SK-N-MC (cell line): ENCODE measurements around the gene CACNA1G.

Experiments
- DNase-seq: peaks from one replicate; pipeline ENCODE4 v3.0.0-alpha.2; 2011; ENCODE audit warnings: low read depth, low spot score
- H3K27ac ChIP-seq: fragments of 200-600 bp; sonication (generic); 2 replicates; pipeline ENCODE4 v1.5.1; 2016; ENCODE audit warnings: mixed run types
- H3K36me3 ChIP-seq: fragments of 200-600 bp; sonication (generic); 2 replicates; pipeline ENCODE4 v1.6.1; 2017; ENCODE audit warnings: antibody characterized with exemption, low read length, mixed read lengths; ENCODE audit not compliant: insufficient read depth
- H3K4me3 ChIP-seq: fragments of 200-600 bp; sonication (generic); 2 replicates; pipeline ENCODE4 v1.5.1; 2016
- H3K9ac ChIP-seq: fragments of 200-600 bp; sonication (generic); 2 replicates; pipeline ENCODE4 v1.8.0; 2017; ENCODE audit warnings: mixed run types, mixed read lengths; ENCODE audit not compliant: insufficient read length
- H3K9me3 ChIP-seq: fragments of 200-600 bp; sonication (generic); 2 replicates; pipeline ENCODE4 v1.6.1; 2017; ENCODE audit warnings: low read depth, mild to moderate bottlenecking, antibody characterized with exemption, low read length, moderate library complexity, mixed read lengths
- EZH2 ChIP-seq: fragments of 200-600 bp; sonication (generic); IDR thresholded peaks from one replicate; pipeline ENCODE4 v1.6.1; 2017; ENCODE audit warnings: antibody characterized with exemption
- FOXP2 ChIP-seq: optimal IDR thresholded peaks from 2 replicates; pipeline ENCODE3; 2011; ENCODE audit warnings: mild to moderate bottlenecking, moderate library complexity; ENCODE audit not compliant: insufficient read depth; ENCODE audit errors: extremely low read length, control extremely low read depth
- POLR2AphosphoS5 ChIP-seq: IDR thresholded peaks from 2 replicates; pipeline ENCODE4 v1.6.1; 2012; ENCODE audit warnings: mild to moderate bottlenecking, low read depth, low read length, borderline replicate concordance

The CACNA1G gene

GRCh38 chr17:50660887-50661345, 100.4 kb downstream of the CACNA1G start:
- H3K4me3 ChIP-seq, result no peak overlapping the region
- H3K27ac ChIP-seq, result no peak overlapping the region
- H3K36me3 ChIP-seq, result no peaks in the 10 kb centered on the region
- H3K9ac ChIP-seq, result no peak overlapping the region
- TF ChIP-seq EZH2, result no peak
- no peak for TF ChIP-seq FOXP2
- no peak for TF ChIP-seq POLR2AphosphoS5
- no peak for DNase-seq
- H3K9me3 ChIP-seq, result no peaks in the 10 kb centered on the region

GRCh38 chr17:50661348-50661747, 100.8 kb downstream of the CACNA1G start:
- Histone ChIP-seq H3K9ac (no peak overlapping the region), H3K4me3 (no peak overlapping the region), H3K36me3 (no peaks in the 10 kb centered on the region), H3K9me3 (no peaks in the 10 kb centered on the region), H3K27ac (no peak overlapping the region)
- no peak for DNase-seq
- TF ChIP-seq FOXP2 (no peak), POLR2AphosphoS5 (no peak), EZH2 (no peak)

GRCh38 chr17:50661795-50662391, 101.4 kb downstream of the CACNA1G start:
- Histone ChIP-seq H3K9me3 (no peaks in the 10 kb centered on the region), H3K36me3 (no peaks in the 10 kb centered on the region), H3K9ac (no peak overlapping the region), H3K27ac (no peak overlapping the region), H3K4me3 (no peak overlapping the region)
- no peak for DNase-seq
- no peak for TF ChIP-seq EZH2
- TF ChIP-seq POLR2AphosphoS5, result no peak
- no peak for TF ChIP-seq FOXP2

- no peak overlapping the region for H3K4me3 ChIP-seq
- TF ChIP-seq POLR2AphosphoS5 (no peak), FOXP2 (no peak), EZH2 (no peak)
- H3K27ac ChIP-seq, result no peak overlapping the region
- DNase-seq, result no peak
- H3K9me3 ChIP-seq, result no peaks in the 10 kb centered on the region
- no peak overlapping the region for H3K9ac ChIP-seq
- H3K36me3 ChIP-seq, result no peaks in the 10 kb centered on the region
Observed at GRCh38 chr17:50662632-50663225, 102.2 kb downstream of the CACNA1G start.

- no peak overlapping the region for H3K27ac ChIP-seq
Observed at GRCh38 chr17:50663812-50664374, 103.4 kb downstream of the CACNA1G start.

GRCh38 chr17:50664788-50665458, 104.4 kb downstream of the CACNA1G start:
- H3K36me3 ChIP-seq, result no peaks in the 10 kb centered on the region
- H3K4me3 ChIP-seq, result no peak overlapping the region
- H3K27ac ChIP-seq, result no peak overlapping the region
- no peaks in the 10 kb centered on the region for H3K9me3 ChIP-seq
- no peak overlapping the region for H3K9ac ChIP-seq
- DNase-seq, result no peak
- TF ChIP-seq EZH2 (no peak), FOXP2 (no peak), POLR2AphosphoS5 (no peak)

More at GRCh38 chr17:50663812-50664374, 103.4 kb downstream of the CACNA1G start:
- Histone ChIP-seq H3K4me3 (no peak overlapping the region), H3K9ac (no peak overlapping the region), H3K36me3 (no peaks in the 10 kb centered on the region), H3K9me3 (no peaks in the 10 kb centered on the region)
- no peak for DNase-seq
- TF ChIP-seq POLR2AphosphoS5 (no peak), FOXP2 (no peak), EZH2 (no peak)

GRCh38 chr17:50665838-50666237, 105.3 kb downstream of the CACNA1G start:
- Histone ChIP-seq H3K9ac (no peak overlapping the region), H3K36me3 (no peaks in the 10 kb centered on the region), H3K27ac (no peak overlapping the region), H3K4me3 (no peak overlapping the region), H3K9me3 (no peaks in the 10 kb centered on the region)
- DNase-seq, result no peak
- TF ChIP-seq EZH2 (no peak), FOXP2 (no peak), POLR2AphosphoS5 (no peak)

- Histone ChIP-seq H3K9ac (no peak overlapping the region), H3K4me3 (no peak overlapping the region), H3K36me3 (no peaks in the 10 kb centered on the region), H3K27ac (no peak overlapping the region), H3K9me3 (no peaks in the 10 kb centered on the region)
- TF ChIP-seq EZH2 (no peak), POLR2AphosphoS5 (no peak), FOXP2 (no peak)
- no peak for DNase-seq
Observed at GRCh38 chr17:50666316-50666715, 105.8 kb downstream of the CACNA1G start.
